Activated B cell treated with CpG ODN at 0.5 μM for 24 hours (primary cell): ENCODE results near the gene PDE1A. TPM values are rescaled to one million over a fixed set of nuclear protein-coding genes. Genes with fewer than 3 reads are reported as not detected.

ENCODE experiments used
- ATAC-seq: fragments of 200-7000 bp; cut with Tn5 transposase; one replicate; pipeline ENCODE4 v1.10.0; 2021; ENCODE audit warnings: low read depth, mild to moderate bottlenecking, moderate library complexity
- CTCF ChIA-PET: fragments of 350-600 bp; sonication (Branson Sonifier 250); formaldehyde crosslinking; loops from one replicate; lab custom pipeline; 2021; ENCODE audit warnings: antibody characterized with exemption; lab: Charles Lee
- POLR2A ChIA-PET: fragments of 350-600 bp; sonication (Branson Sonifier 250); formaldehyde crosslinking; loops from one replicate; lab custom pipeline; 2021; ENCODE audit warnings: antibody characterized with exemption; lab: Charles Lee
- DNase-seq: peaks from one replicate; pipeline ENCODE4 v3.0.0; 2022
- H3K27ac Mint-ChIP-seq: one replicate; pipeline ENCODE4 v1.8.0; 2020; ENCODE audit warnings: mixed read lengths
- H3K27me3 Mint-ChIP-seq: one replicate; pipeline ENCODE4 v1.8.0; 2021; ENCODE audit warnings: mixed read lengths
- H3K36me3 Mint-ChIP-seq: one replicate; pipeline ENCODE4 v1.8.0; 2021; ENCODE audit warnings: low read depth, mixed read lengths
- H3K4me1 Mint-ChIP-seq: one replicate; pipeline ENCODE4 v1.8.0; 2021; ENCODE audit warnings: mixed read lengths
- H3K4me3 Mint-ChIP-seq: one replicate; pipeline ENCODE4 v1.8.0; 2020; ENCODE audit warnings: mild to moderate bottlenecking, mixed read lengths
- H3K9me3 Mint-ChIP-seq: one replicate; pipeline ENCODE4 v1.8.0; 2020; ENCODE audit warnings: mixed read lengths
- intact Hi-C: fragments of 100-400 bp; cut with micrococcal nuclease; formaldehyde crosslinking; loops from one replicate; pipeline ENCODE4 v1.15.1; 2024
- total RNA-seq: library from RNA; stranded (reverse); gene quantifications from 2 replicates; pipeline ENCODE4 v1.2.3, GENCODE V29; 2022
- TF ChIP-seq, protein P1 (sequence below): fragments of 200-600 bp; IDR thresholded peaks from one replicate; pipeline ENCODE4 v1.8.0; 2022; ENCODE audit warnings: antibody characterized with exemption, mild to moderate bottlenecking

The PDE1A gene
- total RNA-seq, 1 donor from 2014 or later = not detected

DNA sequence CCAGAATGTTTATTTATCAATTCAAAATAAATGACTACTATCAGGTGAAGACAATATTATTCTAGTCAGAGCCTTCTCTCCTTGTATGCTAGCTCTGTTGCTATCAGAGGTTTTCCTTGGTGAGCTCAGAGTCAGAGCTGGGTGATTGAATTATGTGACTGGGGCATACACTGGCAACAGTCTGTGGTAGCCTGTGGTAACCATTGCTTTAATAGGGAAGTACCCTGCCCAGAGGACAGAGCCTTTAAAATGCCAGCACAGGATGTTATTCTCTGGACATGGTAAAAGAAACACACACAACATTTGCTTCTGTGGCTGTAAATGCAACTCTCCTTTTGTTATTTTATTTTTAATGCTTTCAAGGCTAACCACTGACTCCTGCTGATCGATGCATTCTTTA is 316.5 kb downstream of the PDE1A start:
- POLR2A ChIA-PET = no interaction called here
- no peak overlapping the region for H3K4me3 Mint-ChIP-seq
- no peaks in the 10 kb centered on the region for H3K4me1 Mint-ChIP-seq
- no peaks in the 10 kb centered on the region for H3K36me3 Mint-ChIP-seq
- CTCF ChIA-PET = no interaction called here
- DNase-seq = no peak
- H3K9me3 Mint-ChIP-seq = no peaks in the 10 kb centered on the region
- no peak overlapping the region for H3K27ac Mint-ChIP-seq
- H3K27me3 Mint-ChIP-seq = peaks cover 11% of the 10 kb centered on the region
- TF ChIP-seq, protein P1, sequence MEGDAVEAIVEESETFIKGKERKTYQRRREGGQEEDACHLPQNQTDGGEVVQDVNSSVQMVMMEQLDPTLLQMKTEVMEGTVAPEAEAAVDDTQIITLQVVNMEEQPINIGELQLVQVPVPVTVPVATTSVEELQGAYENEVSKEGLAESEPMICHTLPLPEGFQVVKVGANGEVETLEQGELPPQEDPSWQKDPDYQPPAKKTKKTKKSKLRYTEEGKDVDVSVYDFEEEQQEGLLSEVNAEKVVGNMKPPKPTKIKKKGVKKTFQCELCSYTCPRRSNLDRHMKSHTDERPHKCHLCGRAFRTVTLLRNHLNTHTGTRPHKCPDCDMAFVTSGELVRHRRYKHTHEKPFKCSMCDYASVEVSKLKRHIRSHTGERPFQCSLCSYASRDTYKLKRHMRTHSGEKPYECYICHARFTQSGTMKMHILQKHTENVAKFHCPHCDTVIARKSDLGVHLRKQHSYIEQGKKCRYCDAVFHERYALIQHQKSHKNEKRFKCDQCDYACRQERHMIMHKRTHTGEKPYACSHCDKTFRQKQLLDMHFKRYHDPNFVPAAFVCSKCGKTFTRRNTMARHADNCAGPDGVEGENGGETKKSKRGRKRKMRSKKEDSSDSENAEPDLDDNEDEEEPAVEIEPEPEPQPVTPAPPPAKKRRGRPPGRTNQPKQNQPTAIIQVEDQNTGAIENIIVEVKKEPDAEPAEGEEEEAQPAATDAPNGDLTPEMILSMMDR = no peak
- ATAC-seq = no peak
- intact Hi-C loops = no loop called here

DNA sequence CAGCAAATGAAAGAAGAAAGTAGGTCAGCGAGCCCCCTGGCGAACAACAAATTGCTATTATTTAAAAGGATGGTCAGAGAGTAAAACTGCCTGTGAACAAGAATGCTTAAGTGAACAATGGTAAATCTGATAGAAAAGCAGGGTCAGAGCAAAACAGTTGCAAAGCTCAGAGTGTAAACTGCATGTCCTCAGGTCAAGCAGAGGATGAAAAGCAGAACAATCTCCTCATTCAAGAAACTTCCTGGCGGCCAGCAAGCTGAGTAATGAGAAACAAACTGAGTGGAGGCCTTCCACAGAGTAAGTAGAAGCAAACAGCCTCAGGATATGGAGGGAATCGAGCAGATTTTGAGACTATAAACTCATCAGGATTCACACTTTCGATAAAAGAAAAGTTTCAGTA is 323.3 kb downstream of the PDE1A start:
- intact Hi-C loops = no loop called here
- Mint-ChIP-seq H3K27ac (no peak overlapping the region), H3K27me3 (peaks cover 6% of the 10 kb centered on the region), H3K4me1 (no peaks in the 10 kb centered on the region), H3K4me3 (no peak overlapping the region), H3K36me3 (no peaks in the 10 kb centered on the region), H3K9me3 (no peaks in the 10 kb centered on the region)
- TF ChIP-seq, protein P1 = no peak
- DNase-seq = no peak
- no peak for ATAC-seq
- ChIA-PET POLR2A (no interaction called here), CTCF (no interaction called here)

DNA sequence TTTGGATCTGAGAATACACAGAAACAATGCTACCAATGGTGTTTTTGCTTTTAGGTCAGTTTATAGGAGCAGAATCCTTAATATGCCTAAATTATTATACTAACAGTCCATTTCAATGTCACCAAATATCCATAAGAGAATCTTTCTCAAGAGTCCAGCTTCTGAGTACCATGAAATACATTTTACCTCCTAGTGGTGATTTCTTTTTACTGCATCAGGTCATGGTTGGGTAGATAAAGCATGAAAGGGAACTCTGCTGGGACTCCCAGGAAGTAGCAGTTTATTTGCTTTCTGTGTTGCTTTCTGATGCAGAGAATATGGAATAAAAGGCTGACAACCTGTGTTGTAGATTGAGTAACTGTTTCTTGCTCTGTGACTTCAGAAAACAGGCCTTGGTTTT is 325.6 kb downstream of the PDE1A start:
- no peak for ATAC-seq
- H3K27ac Mint-ChIP-seq = no peak overlapping the region
- DNase-seq = no peak
- H3K4me1 Mint-ChIP-seq = peaks cover 2% of the 10 kb centered on the region
- CTCF ChIA-PET = no interaction called here
- peaks cover 3% of the 10 kb centered on the region for H3K27me3 Mint-ChIP-seq
- intact Hi-C loops = no loop called here
- H3K4me3 Mint-ChIP-seq = no peak overlapping the region
- POLR2A ChIA-PET = no interaction called here
- no peaks in the 10 kb centered on the region for H3K9me3 Mint-ChIP-seq
- TF ChIP-seq, protein P1 = no peak
- H3K36me3 Mint-ChIP-seq = no peaks in the 10 kb centered on the region

DNA sequence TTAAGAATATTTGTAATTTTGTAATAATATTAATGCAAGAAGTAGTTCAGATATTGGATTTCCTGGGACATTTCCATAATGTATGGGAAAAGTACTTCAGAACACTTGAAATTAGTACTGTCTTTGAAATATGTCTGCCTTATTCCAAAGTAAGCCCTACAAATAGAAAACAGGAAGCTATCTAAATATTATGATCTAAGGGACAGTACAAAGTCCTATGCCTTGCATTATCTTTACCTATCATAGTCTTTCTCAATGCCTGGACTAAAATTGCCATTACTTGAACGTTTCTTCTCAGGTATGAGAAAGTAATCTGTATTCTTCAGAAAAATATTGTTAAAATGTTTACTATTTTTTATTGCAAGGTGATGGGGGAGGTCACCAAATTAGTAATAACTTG is 328.2 kb downstream of the PDE1A start:
- intact Hi-C loops = no loop called here
- ChIA-PET POLR2A (no interaction called here), CTCF (no interaction called here)
- H3K36me3 Mint-ChIP-seq = no peaks in the 10 kb centered on the region
- DNase-seq (no peak), ATAC-seq (no peak)
- no peaks in the 10 kb centered on the region for H3K9me3 Mint-ChIP-seq
- peaks cover 2% of the 10 kb centered on the region for H3K4me1 Mint-ChIP-seq
- no peak overlapping the region for H3K27ac Mint-ChIP-seq
- no peak overlapping the region for H3K4me3 Mint-ChIP-seq
- TF ChIP-seq, protein P1 = no peak
- H3K27me3 Mint-ChIP-seq = peaks cover 3% of the 10 kb centered on the region

DNA sequence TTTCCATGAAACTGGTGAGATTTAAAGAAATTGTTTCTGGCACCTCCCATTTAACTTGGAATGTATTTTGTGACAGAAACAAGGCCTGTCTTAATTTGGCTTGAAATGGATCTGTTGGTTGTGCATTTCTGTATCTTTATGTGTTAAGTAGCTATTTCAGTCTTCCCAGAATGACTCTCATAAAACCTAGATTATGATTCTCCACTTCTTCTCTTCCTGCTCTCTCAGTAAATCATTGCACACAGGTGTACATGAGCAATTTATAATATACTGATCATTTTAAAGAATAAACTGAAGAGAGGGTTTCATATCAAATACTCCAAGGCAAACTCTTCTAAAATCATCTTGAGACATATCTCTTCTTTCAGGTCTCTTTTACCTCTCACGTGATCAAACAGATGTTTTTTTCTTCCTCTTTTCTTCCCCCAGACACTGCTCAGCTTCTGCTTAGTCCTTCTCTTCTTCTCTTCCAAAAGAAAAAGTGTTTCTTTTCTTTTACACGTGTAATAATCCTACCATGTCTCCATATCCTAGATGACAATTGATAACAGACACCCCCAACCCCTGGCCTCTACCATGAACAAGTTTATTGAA is 329.2 kb downstream of the PDE1A start:
- no peaks in the 10 kb centered on the region for H3K36me3 Mint-ChIP-seq
- peaks cover 2% of the 10 kb centered on the region for H3K4me1 Mint-ChIP-seq
- ChIA-PET POLR2A (no interaction called here), CTCF (no interaction called here)
- H3K27ac Mint-ChIP-seq = no peak overlapping the region
- peaks cover 7% of the 10 kb centered on the region for H3K27me3 Mint-ChIP-seq
- H3K9me3 Mint-ChIP-seq = peaks cover 3% of the 10 kb centered on the region
- DNase-seq (no peak), ATAC-seq (no peak)
- intact Hi-C loops = no loop called here
- no peak overlapping the region for H3K4me3 Mint-ChIP-seq
- TF ChIP-seq, protein P1 = no peak
